ENCODE measurements around the gene KIF13A. TPM values are rescaled to one million over a fixed set of nuclear protein-coding genes. Genes with fewer than 3 reads are reported as not detected.

The KIF13A gene
- total RNA-seq, 1 experiment from 2014 or later: 24.1 TPM

- POLR2A ChIA-PET: interaction anchor here (0.6 to 1.4 kb wide), 3 partner anchors 9 to 58 kb away, joined by 3 to 4 read pairs (median 4); partner anchors contain the start of gene NUP153
- peaks cover 6% of the 10 kb centered on the region for H3K4me1 Mint-ChIP-seq (ENCODE audit: insufficient read depth, unreplicated experiment)
- peak overlapping the region; percentile 13 for H3K27ac Mint-ChIP-seq (ENCODE audit: low read depth, unreplicated experiment)
- intact Hi-C loops (cut with micrococcal nuclease): no loop called here
- H3K27me3 Mint-ChIP-seq (ENCODE audit: insufficient read depth, unreplicated experiment): no peaks in the 10 kb centered on the region
- no TSS peak for BruUV-seq (replicated peaks)
- DNase-seq (ENCODE audit: unreplicated experiment): peak; percentile 21
- no peak overlapping the region for H3K4me3 Mint-ChIP-seq (ENCODE audit: unreplicated experiment)
- no peaks in the 10 kb centered on the region for H3K9me3 Mint-ChIP-seq (ENCODE audit: unreplicated experiment)
- H3K36me3 Mint-ChIP-seq (ENCODE audit: insufficient read depth, unreplicated experiment): no peaks in the 10 kb centered on the region
- CTCF ChIA-PET: interaction anchor here (0.6 to 1.2 kb wide), 3 partner anchors 14 to 1116 kb away, joined by 3 to 4 read pairs (median 3); no protein-coding TSS in a partner anchor
- no peak for TF ChIP-seq CTCF (IDR thresholded peaks at IDR 0.05; ENCODE audit: unreplicated experiment)
These were observed 258.0 kb downstream of the KIF13A start for GRCh38 chr6:17729223-17730077.

GRCh38 chr6:17728551-17729222 lies 258.7 kb downstream of the KIF13A start:
- intact Hi-C loops (cut with micrococcal nuclease): no loop called here
- Mint-ChIP-seq H3K36me3 (ENCODE audit: insufficient read depth, unreplicated experiment) (no peaks in the 10 kb centered on the region), H3K4me1 (ENCODE audit: insufficient read depth, unreplicated experiment) (peaks cover 6% of the 10 kb centered on the region), H3K4me3 (ENCODE audit: unreplicated experiment) (no peak overlapping the region), H3K9me3 (ENCODE audit: unreplicated experiment) (no peaks in the 10 kb centered on the region), H3K27me3 (ENCODE audit: insufficient read depth, unreplicated experiment) (no peaks in the 10 kb centered on the region), H3K27ac (ENCODE audit: low read depth, unreplicated experiment) (no peak overlapping the region)
- CTCF ChIA-PET: interaction anchor here (0.6 to 1.0 kb wide), 2 partner anchors 14 to 1115 kb away, joined by 3 to 4 read pairs; no protein-coding TSS in a partner anchor
- POLR2A ChIA-PET: no interaction called here
- DNase-seq (ENCODE audit: unreplicated experiment): no peak
- TF ChIP-seq CTCF (IDR thresholded peaks at IDR 0.05; ENCODE audit: unreplicated experiment): no peak
- no TSS peak for BruUV-seq (replicated peaks)

DNA sequence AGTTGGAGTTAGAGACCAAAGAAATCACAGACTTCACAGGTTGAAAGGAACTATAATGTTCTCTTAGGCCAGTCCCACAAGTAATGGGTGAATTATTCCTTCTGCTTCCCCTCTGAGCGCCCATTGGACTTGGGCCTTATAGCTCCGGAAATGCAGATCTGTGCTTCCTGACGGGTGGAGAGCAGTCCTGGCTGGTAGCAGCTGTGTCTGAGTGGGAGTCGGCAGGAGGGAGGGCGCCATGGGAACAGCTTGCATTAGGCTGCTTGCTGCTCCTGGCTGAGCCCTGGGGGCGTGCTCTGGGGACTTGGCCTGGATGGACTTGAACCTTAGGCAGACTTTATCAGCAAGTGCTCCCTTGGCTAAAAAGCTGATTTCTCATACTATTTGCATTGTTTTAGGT lies 262.4 kb downstream of the KIF13A start:
- no peak overlapping the region for H3K27ac Mint-ChIP-seq (ENCODE audit: low read depth, unreplicated experiment)

More for the DNA sequence above, 262.4 kb downstream of the KIF13A start:
- TF ChIP-seq CTCF (IDR thresholded peaks at IDR 0.05; ENCODE audit: unreplicated experiment): no peak
- Mint-ChIP-seq H3K27me3 (ENCODE audit: insufficient read depth, unreplicated experiment) (no peaks in the 10 kb centered on the region), H3K36me3 (ENCODE audit: insufficient read depth, unreplicated experiment) (no peaks in the 10 kb centered on the region), H3K9me3 (ENCODE audit: unreplicated experiment) (no peaks in the 10 kb centered on the region), H3K4me1 (ENCODE audit: insufficient read depth, unreplicated experiment) (peaks cover 5% of the 10 kb centered on the region), H3K4me3 (ENCODE audit: unreplicated experiment) (no peak overlapping the region)
- CTCF ChIA-PET: no interaction called here
- DNase-seq (ENCODE audit: unreplicated experiment): no peak
- POLR2A ChIA-PET: no interaction called here
- intact Hi-C loops (cut with micrococcal nuclease): no loop called here
- BruUV-seq (replicated peaks): no TSS peak
